ENCODE measurements around the gene CDKL5.

CDKL5 gene

DNA sequence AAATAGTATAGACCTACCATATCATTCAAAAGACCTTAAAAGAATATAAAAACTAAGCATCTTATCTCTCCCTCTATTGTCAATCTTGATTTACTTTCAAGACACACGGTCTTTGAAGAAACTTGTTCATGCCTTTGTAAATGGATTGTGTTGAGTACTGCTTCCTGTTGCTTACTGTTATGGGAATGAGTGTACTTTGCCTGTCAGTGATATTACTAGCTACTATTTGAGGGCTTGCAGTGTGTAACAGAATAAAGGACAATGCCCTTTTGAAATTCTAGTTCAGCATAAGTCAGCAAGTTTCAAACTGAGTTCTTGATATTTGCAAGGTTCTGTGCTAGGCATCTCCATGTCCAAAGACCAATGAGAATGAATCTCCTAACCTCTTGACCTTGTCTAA lies 36.0 kb downstream of the CDKL5 start:
- no peak for DNase-seq

DNA sequence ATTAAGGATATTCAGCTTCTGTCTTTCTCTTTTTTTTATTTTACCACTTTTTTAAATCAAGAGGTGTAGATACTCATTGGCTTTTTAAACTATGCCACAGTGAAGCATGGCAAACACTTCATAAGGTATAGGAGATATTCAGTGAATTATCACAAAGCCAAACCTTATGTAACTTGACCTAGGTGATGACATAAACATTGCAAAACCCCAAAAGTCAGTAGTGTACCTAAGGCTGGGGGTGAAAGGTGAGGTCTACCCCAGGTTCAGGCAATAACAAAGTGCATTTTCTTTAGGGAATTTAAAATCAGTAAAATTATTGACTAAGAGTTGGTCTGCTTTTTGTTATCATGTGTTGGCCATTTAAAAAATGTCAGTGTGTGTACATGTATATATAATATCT lies 39.1 kb downstream of the CDKL5 start:
- DNase-seq: no peak

DNA sequence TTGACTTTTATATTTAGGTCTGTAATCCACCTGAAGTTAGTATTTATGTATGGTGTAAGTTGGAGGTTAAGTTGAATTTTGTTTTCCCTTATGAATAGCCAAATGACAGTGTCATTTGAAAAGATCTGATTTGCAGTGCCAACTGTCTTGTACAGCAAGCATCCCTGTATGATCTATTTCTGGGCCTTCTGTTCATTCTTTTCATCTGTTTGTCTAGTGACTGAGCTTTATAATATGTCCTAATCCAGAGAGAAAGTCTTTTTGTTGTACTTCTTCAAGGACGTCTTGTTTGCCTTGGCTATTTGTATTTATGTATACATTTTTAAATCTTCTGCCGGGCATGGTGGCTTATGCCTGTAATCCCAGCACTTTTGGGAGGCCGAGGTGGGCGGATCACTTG lies 39.6 kb downstream of the CDKL5 start:
- no peak for DNase-seq

DNA sequence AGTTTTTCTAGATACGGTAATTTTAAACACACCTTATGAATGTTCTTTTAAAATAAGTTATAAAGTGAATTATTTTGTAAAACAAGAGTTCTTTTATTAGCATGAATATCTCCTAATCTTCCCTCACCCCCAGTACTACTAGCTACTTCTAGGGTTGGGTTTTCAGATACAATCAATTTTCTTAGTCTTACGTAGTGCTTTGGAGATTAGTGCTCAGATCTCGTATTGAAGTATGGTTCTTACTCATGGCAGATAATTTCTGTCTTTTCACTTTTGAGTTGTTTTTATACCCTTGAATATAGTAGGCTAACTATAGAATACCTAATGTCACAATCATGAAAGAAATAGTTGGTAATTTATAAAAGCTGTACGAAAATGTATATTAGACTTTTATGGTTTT lies 43.2 kb downstream of the CDKL5 start:
- no peak for DNase-seq

DNA sequence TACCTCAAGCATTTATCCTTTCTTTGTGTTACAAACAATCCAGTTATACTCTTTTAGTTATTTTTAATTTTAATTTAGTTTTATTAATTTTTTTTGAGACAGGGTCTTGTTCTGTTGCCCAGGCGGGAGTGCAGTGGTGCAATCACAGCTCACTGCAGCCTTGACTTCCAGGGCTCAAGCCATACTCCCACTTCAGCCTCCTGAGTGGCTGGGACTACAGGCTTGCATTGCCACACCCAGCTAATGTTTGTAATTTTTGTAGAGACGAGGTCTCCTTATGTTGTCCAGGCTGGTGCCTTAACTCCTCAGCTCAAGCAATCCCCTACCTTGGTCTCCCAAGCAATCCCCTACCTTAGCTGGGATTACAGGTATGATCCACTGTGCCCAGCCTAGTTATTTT lies 45.9 kb downstream of the CDKL5 start:
- no peak for DNase-seq

DNA sequence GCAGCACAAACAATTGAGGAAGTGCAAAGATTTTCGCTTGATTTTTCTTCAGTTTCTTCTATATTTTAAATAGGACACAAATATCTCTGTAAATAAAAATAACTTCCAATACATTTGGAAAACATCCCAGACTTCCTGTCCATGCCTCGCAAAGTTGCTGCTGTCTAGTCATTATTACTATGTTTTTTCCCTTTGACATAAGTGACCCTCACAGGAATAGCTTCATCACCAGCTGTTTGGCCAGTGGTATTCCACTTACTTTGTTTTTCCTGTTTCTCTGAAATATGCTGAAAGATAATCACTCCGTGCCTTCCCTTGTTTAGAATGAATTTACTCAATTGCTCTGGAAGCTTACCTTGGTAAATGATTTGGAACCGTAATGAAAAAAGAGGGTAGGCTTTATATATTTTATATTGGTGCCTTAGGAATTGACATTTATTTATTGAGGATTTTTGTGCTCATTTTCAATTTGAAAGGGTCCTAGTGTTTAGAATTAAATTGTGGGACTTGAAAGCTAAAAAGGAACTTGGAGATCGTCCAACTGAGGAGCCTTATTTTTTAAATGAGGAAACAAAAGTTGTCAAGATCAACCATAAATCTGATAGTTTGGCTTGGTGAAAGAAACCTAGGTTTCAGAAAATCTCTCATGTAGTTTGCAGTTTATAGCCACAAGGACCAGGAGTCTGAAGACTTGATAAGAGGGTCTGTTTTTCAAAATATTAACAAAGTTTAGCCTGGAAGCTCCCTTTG lies 65.6 kb downstream of the CDKL5 start:
- no peak for DNase-seq

DNA sequence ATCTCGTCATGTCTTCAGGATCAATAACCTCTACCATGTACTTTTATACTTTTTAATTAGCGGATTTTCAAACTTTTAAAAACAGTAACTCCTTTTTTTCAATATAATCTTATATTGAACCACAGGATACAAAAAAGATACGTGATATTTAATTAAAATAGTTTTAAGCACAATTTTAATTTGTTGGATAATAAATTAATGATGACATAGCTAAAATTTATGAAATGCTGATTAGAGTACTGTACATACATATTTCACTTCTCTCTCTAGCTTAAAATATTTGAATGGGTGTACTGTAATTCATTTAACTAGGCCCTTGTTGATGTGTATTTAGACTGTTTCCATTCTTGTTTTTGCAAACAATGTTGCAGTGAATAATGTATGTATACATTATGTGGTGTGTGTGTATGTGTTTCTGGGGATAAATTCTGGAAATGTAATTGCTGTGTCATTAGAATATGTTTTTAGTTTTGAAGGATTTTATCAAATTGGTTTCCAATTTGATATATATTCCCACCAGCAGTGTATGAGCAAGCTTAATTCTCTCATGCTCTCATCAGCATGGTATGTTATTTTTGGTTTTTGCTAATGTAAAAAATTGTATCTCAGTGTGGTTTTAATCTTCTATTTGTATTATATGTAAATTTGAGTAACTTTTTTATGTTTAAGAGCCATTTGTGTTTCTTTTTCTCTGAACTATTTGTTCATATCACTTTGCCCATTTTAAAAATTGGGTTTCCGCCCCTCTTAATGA lies 66.4 kb downstream of the CDKL5 start:
- DNase-seq: no peak

DNA sequence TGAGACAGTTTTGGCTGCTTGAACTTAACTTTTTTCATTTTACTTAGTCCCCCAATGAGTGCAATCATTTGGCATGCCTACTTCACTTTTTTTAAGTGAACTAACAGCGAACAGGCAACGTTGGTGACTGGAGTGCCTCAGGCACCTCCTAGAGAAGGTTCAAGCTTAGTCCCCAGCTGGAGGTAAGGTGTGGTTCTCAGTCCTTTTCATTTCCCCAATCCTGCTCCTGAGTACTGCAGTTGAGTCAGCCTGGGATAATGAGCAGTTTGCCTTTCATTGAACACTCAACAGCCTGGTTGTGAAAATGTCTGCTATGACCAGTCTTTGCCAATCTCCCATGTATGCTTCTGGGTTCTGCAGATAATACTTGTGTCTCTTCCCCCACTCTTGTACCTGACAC lies 109.5 kb downstream of the CDKL5 start:
- no peak for DNase-seq

DNA sequence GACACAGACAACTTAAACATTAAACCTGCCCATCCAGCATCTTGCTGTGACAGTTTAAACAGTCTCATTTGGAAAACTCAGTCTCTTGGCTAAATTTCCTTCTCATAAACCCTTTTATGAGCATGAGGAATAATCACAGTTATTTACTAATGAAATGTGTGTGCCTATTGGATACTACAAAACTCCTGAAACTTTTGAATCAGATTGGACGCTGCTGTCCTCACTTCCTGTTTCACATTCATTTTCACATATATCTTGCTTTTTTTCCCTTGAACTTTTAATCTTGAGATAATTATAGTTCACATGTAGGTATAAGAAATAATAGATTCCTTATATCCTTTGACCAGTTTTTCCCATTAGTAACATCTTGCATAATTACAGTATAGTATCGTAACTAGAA lies 111.7 kb downstream of the CDKL5 start:
- no peak for DNase-seq

DNA sequence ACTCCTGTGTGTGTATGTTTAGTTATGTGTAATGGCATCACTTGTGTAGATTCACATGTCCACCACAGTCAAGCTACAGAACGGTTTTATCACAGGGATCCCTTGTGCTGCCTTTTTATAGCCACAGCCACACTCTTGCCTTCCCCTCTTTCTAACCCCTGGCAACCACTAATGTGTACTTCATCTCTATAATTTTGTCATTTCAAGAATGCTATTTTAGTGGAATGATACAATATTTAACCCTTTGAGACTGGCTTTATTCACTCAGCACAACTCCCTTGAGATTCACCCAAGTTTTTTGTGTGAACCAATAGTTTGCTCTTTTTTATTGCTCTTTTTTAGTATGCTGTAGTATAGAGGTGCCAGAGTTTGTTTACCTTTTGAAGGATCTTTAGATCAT lies 112.1 kb downstream of the CDKL5 start:
- no peak for DNase-seq

DNA sequence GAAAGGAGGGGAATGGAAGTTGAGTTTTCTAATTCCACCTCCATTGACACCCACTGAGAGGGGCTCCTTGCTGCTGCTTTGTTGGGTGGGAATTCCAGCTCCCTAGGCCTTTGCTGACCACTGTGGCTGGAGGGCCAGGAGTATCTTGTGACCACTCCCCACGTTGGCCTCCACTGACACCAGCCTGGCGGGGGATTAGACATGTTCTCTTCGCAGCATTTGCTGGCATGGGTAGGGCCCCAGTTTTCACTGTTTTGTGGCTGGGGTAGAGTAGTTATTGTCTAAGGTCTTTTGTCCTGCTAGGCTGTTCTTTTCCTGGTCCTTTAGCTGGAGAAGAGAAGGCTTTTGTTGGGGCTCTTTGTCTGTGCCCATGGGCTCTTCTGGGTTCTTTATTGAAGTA lies 116.7 kb downstream of the CDKL5 start:
- no peak for DNase-seq

DNA sequence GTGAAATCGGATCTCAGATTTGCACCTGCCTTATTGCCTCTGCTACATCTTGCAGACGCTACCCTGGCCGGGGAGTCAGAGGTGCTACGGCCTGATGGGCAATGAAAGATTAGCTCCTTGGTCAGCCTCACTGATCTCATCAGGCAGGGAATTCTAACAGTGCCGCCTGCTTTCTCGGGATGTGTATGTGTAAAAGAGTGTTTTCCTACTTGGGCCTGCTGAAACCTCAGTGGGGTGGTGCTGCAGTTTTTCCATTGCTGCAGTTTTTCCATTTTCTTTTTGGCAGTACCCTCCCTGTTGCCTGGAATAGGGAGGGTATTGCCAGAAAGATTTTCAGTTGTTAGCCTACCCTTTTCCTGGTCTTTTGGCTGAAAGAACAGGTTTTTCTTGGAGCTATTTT lies 117.5 kb downstream of the CDKL5 start:
- DNase-seq: no peak

DNA sequence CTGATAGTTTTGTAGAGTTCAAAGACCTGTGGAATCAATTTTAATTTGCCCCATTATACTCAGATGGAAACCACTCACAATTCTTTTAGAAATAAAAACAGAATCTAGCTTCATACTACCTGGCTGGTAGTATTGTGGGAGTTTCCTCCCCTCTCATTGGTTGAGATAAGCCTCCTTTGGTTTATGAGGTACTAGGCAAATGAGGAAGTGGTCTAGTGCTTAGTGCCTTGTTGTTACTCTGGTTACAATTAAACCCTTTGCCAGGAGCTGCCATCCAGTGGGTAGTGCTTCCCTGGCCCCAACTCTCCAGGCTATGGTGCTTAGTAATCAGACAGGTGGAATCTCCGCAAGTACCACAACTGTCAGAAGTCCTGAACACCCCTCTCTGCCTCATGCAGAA lies 118.3 kb downstream of the CDKL5 start:
- no peak for DNase-seq

DNA sequence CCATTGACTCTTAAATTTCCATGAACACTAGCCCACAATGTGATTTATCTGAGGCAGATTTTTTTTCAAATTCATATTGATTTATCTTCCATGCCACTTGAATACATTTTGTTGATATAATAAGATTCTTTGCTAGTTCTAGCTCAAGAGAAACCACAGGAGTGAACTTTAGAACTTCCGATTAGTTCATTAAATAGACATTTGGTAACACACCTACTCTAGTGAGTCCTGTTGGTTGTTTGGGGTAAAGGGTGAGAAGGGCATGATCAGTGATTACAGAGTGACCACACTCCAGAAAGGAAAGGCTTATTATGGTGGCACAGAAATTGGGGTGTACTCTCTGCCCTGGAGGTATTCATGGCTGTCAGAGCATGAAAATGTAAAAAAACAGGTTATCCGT lies 120.4 kb downstream of the CDKL5 start:
- no peak for DNase-seq

DNA sequence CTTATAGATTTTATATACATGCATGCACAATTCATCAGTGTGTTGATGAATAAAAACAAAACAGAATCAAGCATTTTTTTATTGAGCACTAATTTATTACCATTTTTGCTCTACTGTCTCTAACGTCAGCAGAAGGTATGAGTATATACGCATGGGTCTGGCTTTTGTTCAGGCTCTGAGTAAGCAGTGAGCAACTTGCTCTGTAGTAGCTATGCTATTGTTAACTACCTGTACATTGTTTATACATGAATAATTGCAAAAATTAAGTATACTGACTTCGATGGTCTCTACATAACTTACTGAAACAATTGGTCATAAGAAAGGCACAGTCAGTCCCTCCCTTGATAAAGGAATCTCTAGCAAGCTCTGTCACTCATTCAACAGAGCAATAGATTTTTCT lies 123.6 kb downstream of the CDKL5 start:
- no peak for DNase-seq

DNA sequence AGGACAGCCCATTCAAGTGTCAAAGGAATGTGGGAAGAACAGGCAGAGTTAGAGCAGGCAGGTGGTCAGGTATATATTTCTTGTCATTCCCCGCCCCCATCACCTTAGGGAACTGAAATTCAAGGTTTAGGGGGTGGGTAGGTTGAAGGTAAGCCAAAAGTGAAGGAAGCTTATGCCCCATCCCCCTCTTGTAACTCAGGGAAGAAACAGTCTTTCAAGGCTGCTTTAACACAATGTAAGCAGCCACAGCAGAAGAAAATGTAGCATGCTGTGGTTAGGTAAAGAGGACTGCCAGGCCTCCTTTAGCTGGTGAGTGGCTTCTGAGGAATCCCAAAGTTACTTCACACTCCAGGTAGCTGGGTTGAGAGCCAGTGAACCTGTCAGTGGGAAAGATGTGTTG lies 124.2 kb downstream of the CDKL5 start:
- no peak for DNase-seq

DNA sequence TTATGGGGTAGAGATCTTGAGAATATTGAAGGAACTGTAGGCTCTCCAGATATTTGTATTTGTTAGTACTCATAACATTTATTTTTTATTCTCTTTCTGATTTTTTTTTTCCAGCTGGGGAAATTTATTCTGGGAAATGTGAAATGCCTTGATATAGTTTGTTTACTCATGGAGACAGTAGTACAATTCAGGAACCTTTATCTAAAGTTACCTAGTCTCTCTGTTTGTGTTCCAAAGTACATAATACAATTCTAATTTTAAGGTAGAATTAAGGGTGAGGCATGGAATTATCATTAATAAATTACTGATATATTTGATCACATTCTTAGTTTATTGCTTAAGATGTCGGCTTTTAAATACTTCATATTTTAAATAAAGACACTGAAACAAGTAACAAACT lies 132.5 kb downstream of the CDKL5 start:
- DNase-seq: no peak

DNA sequence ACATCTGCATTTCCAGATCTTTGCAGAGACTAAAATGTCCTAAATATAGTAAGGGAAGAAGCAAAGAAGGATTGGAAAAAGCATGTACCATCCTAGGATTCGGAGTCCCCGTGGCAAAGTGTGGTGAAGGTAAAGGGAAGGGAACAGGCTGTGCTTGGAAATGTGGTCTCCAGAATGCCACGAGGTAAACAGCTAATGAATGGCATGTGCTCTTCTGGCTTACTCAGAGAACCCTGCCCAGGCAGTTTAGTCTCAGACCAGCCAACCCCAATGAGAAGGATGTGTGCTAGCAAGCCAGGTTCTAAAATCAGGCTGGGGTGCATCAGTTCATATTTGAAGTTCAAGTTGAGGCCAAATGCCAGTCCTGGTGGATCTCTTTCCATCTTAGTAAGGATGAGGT lies 133.4 kb downstream of the CDKL5 start:
- no peak for DNase-seq

DNA sequence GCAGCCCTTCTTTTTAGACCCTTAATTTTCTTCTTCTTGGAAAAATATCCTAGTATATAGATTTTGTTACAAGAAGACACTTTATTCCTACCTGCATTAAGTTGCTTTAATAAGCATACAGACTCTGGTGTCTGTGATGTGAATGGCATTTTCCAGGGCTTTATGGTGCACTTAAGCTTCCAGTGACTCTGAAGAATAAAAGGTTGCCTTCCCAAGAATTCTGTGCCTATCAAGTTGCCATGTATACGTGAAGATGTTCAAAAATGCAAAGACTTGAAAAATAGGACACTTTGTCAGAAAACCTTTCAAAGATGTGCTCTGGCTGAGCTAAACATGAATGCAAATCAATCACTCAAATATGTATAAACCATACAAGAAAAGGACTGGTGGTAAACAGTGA lies 135.6 kb downstream of the CDKL5 start:
- no peak for DNase-seq

DNA sequence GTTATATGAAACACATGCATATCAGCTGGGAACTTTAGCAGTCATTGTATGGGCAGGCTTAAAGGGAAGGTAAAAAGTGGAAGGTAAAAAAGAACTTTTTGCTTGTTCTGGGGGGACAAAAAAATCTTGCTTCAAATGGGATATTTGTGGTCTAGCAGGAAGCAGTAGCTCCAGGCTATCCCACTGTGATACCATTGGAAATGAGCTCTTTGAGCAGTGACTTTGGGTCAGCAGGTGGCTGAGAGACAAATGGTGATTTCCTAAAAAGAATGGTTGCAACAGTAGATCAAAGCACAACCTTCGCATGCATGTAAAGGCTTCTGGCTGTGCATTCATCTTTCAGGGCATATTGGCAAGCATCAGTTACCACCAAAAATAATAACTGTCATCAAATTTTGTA lies 140.3 kb downstream of the CDKL5 start:
- DNase-seq: no peak

DNA sequence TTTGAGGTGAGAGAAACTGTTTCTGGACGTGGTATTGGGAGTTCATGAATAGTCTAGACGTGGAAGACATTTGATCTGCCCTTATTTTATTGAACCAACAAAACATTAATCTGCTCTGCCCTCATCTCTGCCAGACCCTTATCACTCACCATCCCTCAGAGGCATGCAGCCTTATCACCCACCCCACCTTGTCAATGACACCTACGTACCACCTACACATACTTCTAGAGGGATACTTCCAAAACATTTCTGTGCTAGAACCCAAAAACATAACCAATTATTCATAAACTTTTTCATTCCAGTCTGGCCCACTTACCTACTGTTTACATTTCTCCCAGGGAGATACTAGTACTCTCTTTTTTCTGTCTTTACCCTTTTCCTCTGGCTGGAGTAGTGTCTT lies 141.3 kb downstream of the CDKL5 start:
- DNase-seq: no peak

DNA sequence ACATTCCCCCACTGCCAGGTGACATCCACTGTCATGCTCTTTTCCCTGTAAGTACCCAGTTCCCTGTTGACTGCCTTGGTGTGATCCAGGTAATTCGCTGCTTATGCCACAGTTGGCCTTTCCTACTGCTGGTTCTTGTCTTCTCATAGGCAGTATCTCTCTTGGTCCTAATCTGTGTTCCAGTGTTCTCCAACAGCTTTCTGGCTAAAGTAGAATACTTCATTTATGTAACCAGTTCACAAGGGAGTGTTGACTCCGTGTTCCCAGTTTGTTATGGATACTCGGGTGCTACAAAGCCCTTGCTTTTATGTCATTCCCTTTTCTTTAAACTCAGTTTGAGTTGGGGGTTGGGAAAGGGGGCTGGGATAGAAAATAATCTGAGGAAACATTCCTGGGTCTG lies 148.1 kb downstream of the CDKL5 start:
- DNase-seq: no peak

DNA sequence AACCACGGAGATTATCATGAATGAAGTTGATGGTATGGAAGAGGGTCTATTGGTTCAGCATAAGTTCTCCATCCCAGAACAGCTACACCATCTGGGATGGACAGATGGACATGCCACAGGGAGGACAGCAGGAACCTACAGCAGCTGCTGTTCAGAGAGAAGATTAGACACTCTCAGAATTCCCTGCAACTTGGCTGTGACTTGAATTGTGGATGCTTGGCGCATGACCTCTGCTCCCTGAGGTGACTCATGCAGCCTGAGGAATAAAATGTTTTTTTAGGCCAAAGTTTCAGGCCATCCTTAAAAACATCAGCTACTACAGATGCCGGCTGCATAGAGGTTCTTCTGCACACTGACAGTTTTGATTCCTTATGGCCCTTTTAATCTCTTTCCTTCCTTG lies 149.2 kb downstream of the CDKL5 start:
- DNase-seq: no peak

DNA sequence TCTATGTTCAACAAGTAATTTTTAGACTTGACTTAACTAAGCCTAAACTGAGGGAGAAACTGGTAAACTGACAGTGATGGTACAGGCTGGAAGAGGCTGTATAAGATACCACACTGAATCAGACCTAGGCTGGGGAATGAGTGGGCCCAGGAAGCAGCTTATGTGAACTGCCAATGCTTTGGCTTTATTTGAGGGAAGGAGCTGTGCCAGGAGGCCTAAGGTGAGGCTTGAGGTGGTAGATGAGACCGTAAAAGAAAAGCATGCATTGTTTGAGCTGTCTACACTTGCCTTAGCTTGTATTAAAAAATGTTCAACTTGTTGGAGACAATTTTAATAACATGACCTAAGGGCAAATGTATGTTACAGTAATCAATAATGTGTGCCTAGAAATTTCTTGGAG lies 150.3 kb downstream of the CDKL5 start:
- no peak for DNase-seq

DNA sequence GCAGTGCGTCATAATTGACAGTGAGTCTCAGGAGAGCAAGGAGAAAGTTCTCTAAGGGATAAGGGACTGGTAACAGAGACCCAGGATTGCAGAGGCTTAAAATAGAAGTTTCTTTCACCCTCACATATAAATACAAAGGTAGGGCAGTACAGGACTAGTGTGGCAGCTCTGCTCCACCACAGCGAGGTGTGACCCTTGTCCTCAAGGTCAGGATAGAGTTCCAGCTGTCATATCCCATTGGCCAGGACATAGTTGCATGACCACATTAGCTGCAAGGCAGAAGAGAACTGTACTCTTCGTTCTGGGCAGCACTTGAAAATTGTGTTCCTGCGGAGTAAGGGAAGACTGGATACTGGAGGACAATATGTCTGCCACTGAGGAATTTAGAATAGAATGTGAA lies 152.0 kb downstream of the CDKL5 start:
- DNase-seq: no peak

Measured in NCI-H1105 treated with DMSO at 0.1 percent for 48 hours (cell line).